HFFc6 (cell line): ENCODE measurements around the gene GLCE. TPM values are rescaled to one million over a fixed set of nuclear protein-coding genes. Genes with fewer than 3 reads are reported as not detected.
"Not testable (repeated sequence)": the region's sequence is repeated elsewhere in the genome, so short reads cannot be mapped to it uniquely, and the experiment has no call there.

Source experiments
- DNase-seq: peaks from one replicate; pipeline ENCODE4 v3.0.0-alpha.2; 2018
- H3K27ac Mint-ChIP-seq: 2 replicates; pipeline ENCODE4 v1.8.0; 2020; ENCODE audit warnings: mild to moderate bottlenecking, mixed read lengths
- H3K27me3 Mint-ChIP-seq: 2 replicates; pipeline ENCODE4 v1.8.0; 2021; ENCODE audit warnings: mild to moderate bottlenecking, moderate library complexity, mixed read lengths; ENCODE audit not compliant: insufficient read depth
- H3K36me3 Mint-ChIP-seq: 2 replicates; pipeline ENCODE4 v1.8.0; 2021; ENCODE audit warnings: low read depth, mixed read lengths
- H3K4me1 Mint-ChIP-seq: 2 replicates; pipeline ENCODE4 v1.8.0; 2020; ENCODE audit warnings: low read depth, mixed read lengths
- H3K4me3 Mint-ChIP-seq: 2 replicates; pipeline ENCODE4 v1.8.0; 2020; ENCODE audit warnings: mild to moderate bottlenecking, moderate library complexity, mixed read lengths
- H3K9me3 Mint-ChIP-seq: 2 replicates; pipeline ENCODE4 v1.8.0; 2020; ENCODE audit warnings: mild to moderate bottlenecking, mixed read lengths
- total RNA-seq, 6 experiments: library from RNA; stranded (reverse); fragmentation: NEBNext Ultra II Directional; extraction: Animal tissue kit (Norgen Biotek cat#: 25700); gene quantifications; 2 replicates in 1 of 6; 3 replicates in 5 of 6; pipeline ENCODE4 v1.2.3, GENCODE V29; 2021
- TF ChIP-seq, protein P1 (sequence below): fragments of 200-600 bp; sonication (generic); IDR thresholded peaks from 2 replicates; pipeline ENCODE4 v1.5.0; 2021; ENCODE audit warnings: antibody characterized with exemption, mild to moderate bottlenecking

The GLCE gene
- total RNA-seq, 6 experiments from 2014 or later = 13.2 to 20.6 (median 17.7) TPM

GRCh38 chr15:69167218-69167846 is 6.9 kb downstream of the GLCE start:
- no peak for DNase-seq
- Mint-ChIP-seq H3K27ac (no peak overlapping the region), H3K9me3 (no peaks in the 10 kb centered on the region), H3K27me3 (no peaks in the 10 kb centered on the region), H3K4me3 (no peak overlapping the region), H3K36me3 (no peaks in the 10 kb centered on the region), H3K4me1 (peaks cover 26% of the 10 kb centered on the region)
- TF ChIP-seq, protein P1, sequence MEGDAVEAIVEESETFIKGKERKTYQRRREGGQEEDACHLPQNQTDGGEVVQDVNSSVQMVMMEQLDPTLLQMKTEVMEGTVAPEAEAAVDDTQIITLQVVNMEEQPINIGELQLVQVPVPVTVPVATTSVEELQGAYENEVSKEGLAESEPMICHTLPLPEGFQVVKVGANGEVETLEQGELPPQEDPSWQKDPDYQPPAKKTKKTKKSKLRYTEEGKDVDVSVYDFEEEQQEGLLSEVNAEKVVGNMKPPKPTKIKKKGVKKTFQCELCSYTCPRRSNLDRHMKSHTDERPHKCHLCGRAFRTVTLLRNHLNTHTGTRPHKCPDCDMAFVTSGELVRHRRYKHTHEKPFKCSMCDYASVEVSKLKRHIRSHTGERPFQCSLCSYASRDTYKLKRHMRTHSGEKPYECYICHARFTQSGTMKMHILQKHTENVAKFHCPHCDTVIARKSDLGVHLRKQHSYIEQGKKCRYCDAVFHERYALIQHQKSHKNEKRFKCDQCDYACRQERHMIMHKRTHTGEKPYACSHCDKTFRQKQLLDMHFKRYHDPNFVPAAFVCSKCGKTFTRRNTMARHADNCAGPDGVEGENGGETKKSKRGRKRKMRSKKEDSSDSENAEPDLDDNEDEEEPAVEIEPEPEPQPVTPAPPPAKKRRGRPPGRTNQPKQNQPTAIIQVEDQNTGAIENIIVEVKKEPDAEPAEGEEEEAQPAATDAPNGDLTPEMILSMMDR = no peak

GRCh38 chr15:69168361-69168760 is 7.9 kb downstream of the GLCE start:
- H3K4me3 Mint-ChIP-seq, DNase-seq, H3K36me3 Mint-ChIP-seq, H3K9me3 Mint-ChIP-seq, H3K27ac Mint-ChIP-seq, H3K27me3 Mint-ChIP-seq: not testable (repeated sequence)
- H3K4me1 Mint-ChIP-seq = peaks cover 25% of the 10 kb centered on the region

DNA sequence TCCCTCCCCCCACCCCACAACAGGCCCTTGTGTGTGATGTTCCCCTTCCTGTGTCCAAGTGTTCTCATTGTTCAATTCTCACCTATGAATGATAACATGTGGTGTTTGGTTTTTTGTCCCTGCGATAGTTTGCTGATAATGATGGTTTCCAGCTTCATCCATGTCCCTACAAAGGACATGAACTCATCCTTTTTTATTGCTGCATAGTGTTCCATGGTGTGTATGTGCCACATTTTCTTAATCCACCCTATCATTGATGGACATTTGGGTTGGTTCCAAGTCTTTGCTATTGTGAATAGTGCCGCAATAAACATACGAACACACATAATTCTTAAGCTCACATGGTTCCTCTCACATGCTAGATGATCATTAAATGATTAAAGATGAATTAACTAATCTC is 9.1 kb downstream of the GLCE start:
- not testable (repeated sequence) for H3K27ac Mint-ChIP-seq, H3K4me3 Mint-ChIP-seq, H3K9me3 Mint-ChIP-seq, H3K36me3 Mint-ChIP-seq, H3K27me3 Mint-ChIP-seq, DNase-seq
- H3K4me1 Mint-ChIP-seq = peaks cover 22% of the 10 kb centered on the region

- H3K27ac Mint-ChIP-seq = no peak overlapping the region
- no peak overlapping the region for H3K4me3 Mint-ChIP-seq
- H3K4me1 Mint-ChIP-seq = peaks cover 11% of the 10 kb centered on the region
- TF ChIP-seq, protein P1 = no peak
- no peak for DNase-seq
- no peaks in the 10 kb centered on the region for H3K36me3 Mint-ChIP-seq
- H3K9me3 Mint-ChIP-seq = no peaks in the 10 kb centered on the region
- no peaks in the 10 kb centered on the region for H3K27me3 Mint-ChIP-seq
Measured at GRCh38 chr15:69170597-69170996, 10.2 kb downstream of the GLCE start.

DNA sequence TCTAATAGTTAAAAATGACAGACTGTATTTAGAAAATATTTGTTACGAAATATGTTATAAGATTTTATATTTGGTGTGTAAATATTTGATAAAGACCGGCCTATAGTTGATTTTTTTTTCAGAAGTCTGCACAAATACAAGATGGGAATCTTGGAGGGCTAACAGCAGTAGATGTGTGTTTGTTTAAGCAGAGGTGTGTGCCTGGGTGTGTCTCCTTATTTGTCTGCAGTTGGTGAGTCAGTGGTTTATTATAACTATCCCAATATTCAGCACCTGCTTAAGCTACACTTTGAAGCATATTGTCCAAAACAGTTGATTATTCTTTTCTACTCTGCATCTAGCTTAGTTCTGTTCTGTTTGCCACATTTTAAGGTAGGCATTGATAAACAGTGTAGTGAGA is 12.4 kb downstream of the GLCE start:
- Mint-ChIP-seq H3K27ac (no peak overlapping the region), H3K36me3 (no peaks in the 10 kb centered on the region), H3K27me3 (no peaks in the 10 kb centered on the region), H3K9me3 (no peaks in the 10 kb centered on the region), H3K4me1 (peaks cover 7% of the 10 kb centered on the region; the same call in 1 of the 2 replicates), H3K4me3 (no peak overlapping the region)
- DNase-seq = no peak
- TF ChIP-seq, protein P1 = no peak

DNA sequence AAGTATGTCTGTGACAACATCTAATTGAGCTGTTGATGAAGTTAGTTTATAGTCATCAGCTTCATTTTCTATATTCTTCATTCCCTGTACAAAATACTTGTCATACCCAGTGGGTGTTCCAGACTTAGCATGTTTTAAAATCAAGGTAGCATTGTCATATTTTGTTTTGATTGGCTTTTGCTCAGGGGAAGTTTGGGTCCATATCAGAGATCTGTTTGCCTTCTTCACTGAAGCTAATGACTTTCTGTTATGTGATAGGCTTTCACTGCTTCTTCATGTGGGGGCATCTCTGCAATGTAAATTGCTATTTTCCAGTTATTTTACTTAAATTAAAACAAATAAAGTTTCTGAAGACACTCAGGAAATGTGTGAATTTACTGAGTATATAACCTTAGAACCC is 15.1 kb downstream of the GLCE start:
- TF ChIP-seq, protein P1 = no peak

DNA sequence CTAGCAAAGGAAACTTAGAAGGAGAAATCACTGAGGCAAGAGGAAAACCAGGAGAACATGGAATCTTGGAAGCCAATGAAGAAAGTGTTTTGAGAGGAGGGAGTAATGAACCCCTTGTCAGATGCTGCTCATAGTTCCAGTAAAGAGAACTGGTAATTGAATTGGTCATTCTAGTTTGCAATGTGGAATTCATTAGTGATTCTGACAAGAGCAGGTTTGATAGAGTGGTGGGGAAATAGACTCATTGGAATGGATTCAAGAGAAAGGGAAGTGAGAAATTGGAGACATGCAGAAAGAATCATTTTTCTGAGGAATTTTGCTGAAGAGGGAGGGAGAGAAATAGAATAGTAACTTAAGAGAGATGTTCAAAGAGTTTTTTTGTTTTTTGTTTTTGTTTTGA is 21.0 kb downstream of the GLCE start:
- no peaks in the 10 kb centered on the region for H3K9me3 Mint-ChIP-seq
- no peaks in the 10 kb centered on the region for H3K36me3 Mint-ChIP-seq
- no peaks in the 10 kb centered on the region for H3K4me1 Mint-ChIP-seq
- DNase-seq = no peak
- no peak overlapping the region for H3K27ac Mint-ChIP-seq
- TF ChIP-seq, protein P1 = no peak
- H3K4me3 Mint-ChIP-seq = no peak overlapping the region
- no peaks in the 10 kb centered on the region for H3K27me3 Mint-ChIP-seq

More for the DNA sequence above, 15.1 kb downstream of the GLCE start:
- Mint-ChIP-seq H3K27me3 (no peaks in the 10 kb centered on the region), H3K4me3 (no peak overlapping the region), H3K9me3 (no peaks in the 10 kb centered on the region), H3K36me3 (no peaks in the 10 kb centered on the region), H3K27ac (no peak overlapping the region), H3K4me1 (peaks cover 7% of the 10 kb centered on the region; the same call in 1 of the 2 replicates)
- no peak for DNase-seq
